CD4-positive, alpha-beta T cell treated with Interleukin-17A for 4 hours (primary cell): Measurements from ENCODE around the gene TMEM129.
A peak's percentile ranks its signal among the peaks of the same experiment; 100 is the strongest.

Experiments used
- DNase-seq: peaks from one replicate; pipeline ENCODE4 v3.0.0-alpha.2; 2020; ENCODE audit warnings: mixed read lengths

TMEM129 gene

GRCh38 chr4:1743975-1744374, 22.9 kb upstream of the TMEM129 start:
- DNase-seq: no peak

DNA sequence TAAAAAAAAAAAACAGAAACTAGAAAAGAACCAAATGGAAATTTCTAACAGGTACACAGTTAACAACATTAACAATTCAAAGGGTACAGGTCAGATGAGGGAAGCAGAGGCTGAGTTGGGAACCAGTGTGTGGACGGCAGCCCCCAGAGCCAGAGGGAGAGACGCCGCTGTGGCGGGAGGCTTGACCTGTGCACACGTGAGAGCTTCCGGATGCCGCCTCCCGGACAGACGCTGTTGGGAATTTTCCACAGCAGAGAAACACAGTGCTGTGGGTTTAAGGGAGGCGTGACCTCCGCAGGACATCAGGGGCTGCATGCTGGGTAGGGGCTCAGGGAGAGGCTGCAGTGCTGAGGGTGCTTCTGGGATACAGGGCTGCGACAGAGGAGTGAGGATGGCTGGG, 22.4 kb upstream of the TMEM129 start:
- no peak for DNase-seq

DNA sequence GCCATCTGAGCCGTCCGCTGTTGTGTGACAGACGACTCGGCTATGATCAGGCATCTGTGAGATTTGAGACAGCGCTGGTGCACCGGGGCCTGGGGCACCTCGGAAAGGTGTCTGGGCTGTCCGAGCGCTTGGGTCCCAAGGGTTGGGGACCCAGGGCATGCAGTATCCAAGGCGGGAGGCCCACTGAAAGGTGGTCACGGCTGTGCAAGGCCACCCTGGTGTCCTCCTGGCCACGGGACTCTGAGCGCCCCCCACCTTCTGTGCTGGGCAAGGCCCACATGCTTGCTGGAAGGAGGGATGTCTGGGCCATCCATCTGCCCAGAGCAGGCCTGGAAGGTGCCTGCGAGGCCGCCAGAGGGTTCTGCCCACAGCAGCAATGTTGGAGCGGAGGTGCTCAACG, 20.1 kb upstream of the TMEM129 start:
- no peak for DNase-seq

- DNase-seq: no peak
Measured at GRCh38 chr4:1740021-1740545, 19.0 kb upstream of the TMEM129 start.

DNA sequence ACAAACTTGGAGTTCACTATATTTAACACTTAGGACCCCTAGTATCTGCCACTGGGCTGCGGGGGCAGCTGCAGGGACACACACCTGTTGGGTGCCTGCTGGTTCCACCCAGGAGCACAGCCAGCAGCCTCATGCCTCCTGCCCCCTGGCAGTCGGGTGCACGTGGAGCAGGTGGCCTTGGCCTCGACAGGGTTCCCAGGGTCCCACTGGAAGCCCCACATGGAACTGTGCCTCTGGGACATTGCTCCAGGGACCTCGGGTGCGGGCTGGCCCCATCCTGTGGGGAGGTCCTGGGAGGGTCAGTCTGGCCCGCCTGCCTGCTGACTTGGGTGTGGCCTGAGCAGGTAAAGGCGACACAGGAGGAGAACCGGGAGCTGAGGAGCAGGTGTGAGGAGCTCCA, 18.2 kb upstream of the TMEM129 start:
- DNase-seq: no peak

DNA sequence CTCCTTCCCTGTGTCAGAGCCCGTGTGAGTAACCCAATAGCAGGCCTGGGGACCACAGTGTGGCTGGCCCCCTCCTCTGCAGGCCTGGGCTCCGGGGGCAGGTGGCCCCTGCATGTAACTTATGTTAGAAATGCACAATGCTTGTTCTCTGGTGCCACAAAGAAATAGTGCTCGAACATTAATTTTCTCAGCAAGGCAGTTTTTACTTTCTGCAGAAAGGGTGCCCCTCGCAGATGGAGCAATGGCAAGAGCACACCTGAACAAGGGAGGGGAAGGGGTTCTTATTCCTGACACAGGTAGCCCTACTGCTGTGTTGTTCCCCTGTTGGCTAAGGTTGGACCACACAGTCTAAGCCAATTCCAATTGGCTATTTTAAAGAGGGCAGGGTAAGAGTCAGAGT, 17.3 kb upstream of the TMEM129 start:
- DNase-seq: no peak

- no peak for DNase-seq
Measured at GRCh38 chr4:1737666-1738065, 16.5 kb upstream of the TMEM129 start.

GRCh38 chr4:1736812-1737211, 15.7 kb upstream of the TMEM129 start:
- DNase-seq: no peak

DNA sequence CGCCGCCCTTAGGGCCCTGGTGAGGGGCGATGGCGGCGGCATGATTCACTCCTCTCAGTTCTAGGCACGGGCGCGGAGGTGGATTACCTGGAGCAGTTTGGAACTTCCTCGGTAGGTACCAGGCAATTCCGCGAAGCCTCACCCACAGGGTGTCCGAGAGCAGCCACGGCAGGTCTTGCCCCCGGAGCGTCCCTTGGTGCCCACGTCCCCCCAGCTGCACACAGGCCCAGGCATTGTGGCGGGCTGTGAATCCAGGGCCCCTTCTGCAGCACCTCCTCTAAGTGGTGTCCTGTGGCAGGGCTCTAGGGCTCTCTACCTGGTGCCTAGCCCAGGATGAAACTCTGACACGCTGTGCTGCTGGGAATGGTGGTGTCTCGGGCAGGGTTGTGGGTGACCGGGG, 14.1 kb upstream of the TMEM129 start:
- DNase-seq: no peak

DNA sequence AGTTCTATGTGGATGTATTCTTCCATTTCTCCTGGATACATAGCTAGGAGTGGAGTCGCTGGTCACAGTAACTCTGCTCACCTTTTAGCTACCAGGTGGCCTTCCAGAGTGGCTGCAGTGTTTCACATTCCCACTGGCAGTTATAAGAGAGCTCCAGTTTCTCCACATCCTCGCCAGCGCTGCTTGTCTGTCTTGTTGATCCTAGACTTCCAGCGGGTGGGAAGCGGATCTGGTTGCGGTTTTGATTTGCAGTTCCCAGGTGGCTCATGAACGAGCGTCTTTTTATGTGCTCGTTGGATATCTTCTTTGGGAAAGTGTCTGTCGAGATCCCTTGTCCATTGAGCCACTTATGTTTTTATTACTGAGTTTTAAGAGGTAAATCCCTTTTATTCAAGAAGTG, 11.8 kb upstream of the TMEM129 start:
- DNase-seq: no peak

GRCh38 chr4:1731180-1731579, 10.1 kb upstream of the TMEM129 start:
- no peak for DNase-seq

GRCh38 chr4:1730532-1731135, 9.5 kb upstream of the TMEM129 start:
- DNase-seq: no peak

DNA sequence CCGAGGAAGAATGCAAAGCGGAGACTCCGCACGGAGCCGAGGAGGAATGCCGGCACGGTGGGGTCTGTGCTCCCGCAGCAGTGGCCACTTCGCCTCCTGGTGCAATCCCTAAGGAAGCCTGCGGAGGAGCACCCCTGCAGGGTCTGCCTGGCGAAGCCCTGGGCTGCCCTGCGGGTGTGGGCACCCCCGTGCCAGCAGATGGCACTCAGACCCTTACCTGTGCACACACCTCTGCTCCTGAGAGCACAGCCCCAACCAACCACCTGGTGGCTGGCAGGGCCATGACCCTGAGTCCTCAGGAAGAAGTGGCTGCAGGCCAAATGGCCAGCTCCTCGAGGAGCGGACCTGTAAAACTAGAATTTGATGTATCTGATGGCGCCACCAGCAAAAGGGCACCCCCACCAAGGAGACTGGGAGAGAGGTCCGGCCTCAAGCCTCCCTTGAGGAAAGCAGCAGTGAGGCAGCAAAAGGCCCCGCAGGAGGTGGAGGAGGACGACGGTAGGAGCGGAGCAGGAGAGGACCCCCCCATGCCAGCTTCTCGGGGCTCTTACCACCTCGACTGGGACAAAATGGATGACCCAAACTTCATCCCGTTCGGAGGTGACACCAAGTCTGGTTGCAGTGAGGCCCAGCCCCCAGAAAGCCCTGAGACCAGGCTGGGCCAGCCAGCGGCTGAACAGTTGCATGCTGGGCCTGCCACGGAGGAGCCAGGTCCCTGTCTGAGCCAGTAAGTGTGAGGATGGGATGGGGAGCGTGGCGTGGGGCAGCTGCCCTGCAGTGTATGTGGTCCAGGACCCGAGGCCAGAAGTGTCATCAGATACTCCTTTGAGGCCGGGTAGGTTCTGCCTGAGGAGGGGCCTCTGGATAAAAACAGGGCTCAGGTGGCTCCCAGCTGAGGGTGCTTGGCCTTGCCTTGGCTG, 7.2 kb upstream of the TMEM129 start:
- no peak for DNase-seq

DNA sequence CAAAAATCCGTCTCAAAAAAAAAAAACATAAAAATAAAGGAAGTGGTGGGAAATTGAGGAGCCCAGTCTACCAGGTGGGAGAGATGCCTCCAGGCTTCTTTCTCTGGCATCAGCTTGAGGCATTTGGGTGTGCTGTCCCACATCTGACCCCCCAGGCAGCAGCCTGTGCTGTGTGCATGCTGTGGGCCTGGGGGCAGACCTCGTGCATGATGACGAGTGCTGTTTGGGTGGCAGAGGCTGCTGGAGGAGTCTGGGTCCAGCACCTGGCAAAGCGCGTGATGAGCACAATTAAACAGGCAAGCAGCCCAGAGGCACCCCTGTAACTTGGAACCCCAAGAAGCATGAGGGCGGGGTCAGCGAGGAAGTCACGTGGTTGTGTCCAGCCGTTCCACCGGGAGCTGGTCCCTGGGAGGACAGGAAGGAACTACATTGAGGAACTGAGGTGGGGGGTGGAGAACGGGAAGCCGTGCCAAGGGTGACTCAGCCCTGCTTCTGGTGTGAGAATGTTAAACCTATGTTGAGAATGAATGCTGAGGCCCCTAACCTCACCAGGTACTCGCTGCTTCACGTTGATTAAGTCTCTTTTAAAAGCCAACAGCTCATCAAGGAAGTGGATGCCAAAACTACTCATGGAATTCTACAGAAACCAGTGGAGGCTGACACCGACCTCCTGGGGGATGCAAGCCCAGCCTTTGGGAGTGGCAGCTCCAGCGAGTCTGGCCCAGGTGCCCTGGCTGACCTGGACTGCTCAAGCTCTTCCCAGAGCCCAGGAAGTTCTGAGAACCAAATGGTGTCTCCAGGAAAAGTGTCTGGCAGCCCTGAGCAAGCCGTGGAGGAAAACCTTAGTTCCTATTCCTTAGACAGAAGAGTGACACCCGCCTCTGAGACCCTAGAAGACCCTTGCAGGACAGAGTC, 6.3 kb upstream of the TMEM129 start:
- no peak for DNase-seq

- DNase-seq: peak; percentile 95
Measured at GRCh38 chr4:1726146-1726934, 5.2 kb upstream of the TMEM129 start.

- DNase-seq: no peak
Measured at GRCh38 chr4:1725521-1725920, 4.4 kb upstream of the TMEM129 start.

DNA sequence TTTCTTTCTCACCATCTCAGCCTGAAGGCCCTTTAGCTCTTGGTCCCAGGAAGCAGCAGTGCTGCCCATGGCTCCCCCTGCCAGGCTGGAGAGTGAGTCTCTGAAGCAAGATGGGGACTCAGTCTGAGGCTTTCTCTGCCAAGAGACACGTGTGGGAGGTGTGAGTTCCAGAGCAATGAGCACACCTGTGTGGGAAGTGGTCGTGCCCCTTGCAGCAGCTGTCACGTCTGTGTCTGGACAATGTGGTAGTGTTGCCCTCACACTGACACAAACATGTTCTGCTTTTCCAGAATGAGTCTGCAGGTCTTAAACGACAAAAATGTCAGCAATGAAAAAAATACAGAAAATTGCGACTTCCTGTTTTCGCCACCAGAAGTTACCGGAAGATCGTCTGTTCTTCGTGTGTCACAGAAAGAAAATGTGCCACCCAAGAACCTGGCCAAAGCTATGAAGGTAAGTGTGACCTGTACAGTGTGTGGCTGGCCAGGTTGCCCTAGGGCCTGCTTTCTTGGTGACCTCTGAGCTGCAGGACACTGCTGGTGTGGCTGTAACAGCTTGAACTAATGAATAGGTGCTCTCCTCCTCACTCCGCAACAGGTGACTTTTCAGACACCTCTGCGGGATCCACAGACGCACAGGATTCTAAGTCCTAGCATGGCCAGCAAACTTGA, 2.1 kb upstream of the TMEM129 start:
- DNase-seq: peak; percentile 56

GRCh38 chr4:1722551-1723118, 1.5 kb upstream of the TMEM129 start:
- no peak for DNase-seq

GRCh38 chr4:1721666-1722550, 785 bp upstream of the TMEM129 start:
- no peak for DNase-seq
